GM19438 (cell line): Measurements from ENCODE around the gene RFPL3.
"Not testable (repeated sequence)": the region's sequence is repeated elsewhere in the genome, so short reads cannot be mapped to it uniquely, and the experiment has no call there.

Experiments used
- ATAC-seq: cut with Tn5 transposase; IDR thresholded peaks from one replicate; pipeline ENCODE4 v1.9.1; 2021; ENCODE audit warnings: low read depth; ENCODE audit not compliant: unreplicated experiment

RFPL3 gene

GRCh38 chr22:32348031-32348611 lies 9.5 kb upstream of the RFPL3 start:
- ATAC-seq = no peak

GRCh38 chr22:32351875-32352274 lies 5.8 kb upstream of the RFPL3 start:
- ATAC-seq = not testable (repeated sequence)

- ATAC-seq = no peak
These were observed 5.0 kb upstream of the RFPL3 start for GRCh38 chr22:32352681-32353080.

- no peak for ATAC-seq
These were observed 4.4 kb upstream of the RFPL3 start for GRCh38 chr22:32353292-32353691.

GRCh38 chr22:32353840-32354239 lies 3.8 kb upstream of the RFPL3 start:
- ATAC-seq = no peak

- no peak for ATAC-seq
These were observed 3.0 kb upstream of the RFPL3 start for GRCh38 chr22:32354360-32355351.

DNA sequence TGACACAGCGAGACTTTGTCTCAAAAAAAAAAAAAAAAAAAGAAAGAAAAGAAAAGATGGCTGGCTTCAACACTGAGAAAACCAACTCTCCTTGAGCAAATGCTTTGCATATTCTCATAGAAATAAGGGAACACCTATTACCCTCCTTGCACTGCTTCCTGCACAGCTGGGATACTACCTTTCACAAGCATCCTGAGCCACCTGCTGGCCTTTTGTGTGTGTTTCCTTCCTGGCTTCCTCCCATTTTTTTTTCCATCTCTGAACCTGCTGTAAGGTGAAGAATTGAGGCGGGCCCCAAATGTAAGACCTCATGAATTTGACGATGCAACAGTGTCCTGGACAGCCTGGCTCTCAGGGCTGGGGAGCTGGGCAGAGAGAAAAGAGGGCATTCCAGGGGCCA lies 1.9 kb upstream of the RFPL3 start:
- ATAC-seq = no peak

DNA sequence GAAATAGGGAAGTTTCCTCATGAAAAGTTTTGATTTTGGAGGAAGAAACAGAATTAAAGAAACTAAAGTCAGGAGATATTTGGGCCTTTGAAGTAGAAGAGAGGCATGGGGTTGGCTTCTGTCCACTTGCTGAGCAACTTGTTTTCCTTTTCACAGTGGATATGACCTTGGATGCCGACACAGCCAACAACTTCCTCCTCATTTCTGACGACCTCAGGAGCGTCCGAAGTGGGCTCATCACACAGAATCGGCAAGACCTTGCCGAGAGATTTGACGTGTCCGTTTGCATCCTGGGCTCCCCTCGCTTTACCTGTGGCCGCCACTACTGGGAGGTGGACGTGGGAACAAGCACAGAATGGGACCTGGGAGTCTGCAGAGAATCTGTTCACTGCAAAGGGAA lies 2.4 kb downstream of the RFPL3 start:
- ATAC-seq = not testable (repeated sequence)

DNA sequence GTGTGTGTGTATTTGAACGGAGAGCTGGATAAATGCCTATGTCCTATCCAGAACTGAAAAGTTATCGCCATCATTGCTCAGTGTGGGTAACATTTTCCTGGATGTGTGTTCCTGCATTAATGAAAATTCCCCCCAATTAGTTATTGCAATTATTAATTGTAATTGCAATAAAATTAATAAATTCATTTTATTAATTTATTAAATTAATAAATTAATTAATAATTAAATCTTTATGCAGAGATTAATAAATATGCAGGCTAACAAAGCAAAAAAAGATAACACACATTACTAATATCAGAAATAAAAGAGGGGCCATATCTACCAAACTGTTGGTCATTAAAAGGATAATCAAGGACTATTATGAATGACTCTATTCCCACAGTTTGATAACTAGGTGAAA lies 3.6 kb downstream of the RFPL3 start:
- ATAC-seq = no peak

DNA sequence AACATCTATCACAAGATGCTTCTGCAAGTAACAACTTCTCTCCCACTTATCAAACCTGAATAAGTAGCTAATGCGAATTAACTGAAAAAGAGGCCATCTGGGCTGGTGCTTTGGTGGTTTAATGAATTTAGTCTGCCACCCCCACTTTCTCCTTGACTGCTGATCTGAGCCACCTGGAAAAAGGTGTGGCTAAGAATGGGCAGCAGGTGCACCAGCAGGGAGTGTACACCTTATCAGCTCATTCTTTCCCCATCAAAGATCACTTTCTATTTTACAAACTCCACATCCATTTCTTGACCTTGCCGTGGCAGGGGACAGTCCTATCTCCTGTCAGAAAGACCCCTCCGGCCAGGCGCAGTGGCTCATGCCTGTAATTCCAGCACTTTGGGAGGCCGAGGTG lies 6.5 kb downstream of the RFPL3 start:
- ATAC-seq = no peak

GRCh38 chr22:32375678-32376450 lies 18.2 kb downstream of the RFPL3 start:
- ATAC-seq = no peak

GRCh38 chr22:32376681-32377080 lies 19.0 kb downstream of the RFPL3 start:
- no peak for ATAC-seq

- no peak for ATAC-seq
These were observed 21.1 kb downstream of the RFPL3 start for GRCh38 chr22:32378707-32379272.

DNA sequence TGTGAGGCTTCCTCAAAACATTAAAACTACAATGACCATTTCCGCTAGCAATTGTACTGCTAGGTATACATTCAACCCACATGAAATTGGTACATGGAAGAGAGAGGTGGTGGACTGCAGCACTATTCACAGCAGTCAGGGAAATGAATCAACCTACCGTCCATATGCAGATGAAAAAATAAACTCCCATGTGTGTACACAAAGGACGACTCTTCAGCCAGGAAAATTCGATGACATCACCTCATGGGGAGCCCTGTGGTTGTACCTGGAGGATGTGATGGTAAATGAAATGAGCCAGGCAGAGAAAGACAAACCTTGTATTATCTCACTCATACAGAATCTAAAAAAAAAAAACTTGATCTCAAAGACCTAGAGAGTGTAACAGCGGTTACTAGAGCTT lies 23.3 kb downstream of the RFPL3 start:
- no peak for ATAC-seq

GRCh38 chr22:32385681-32386080 lies 28.0 kb downstream of the RFPL3 start:
- no peak for ATAC-seq

- no peak for ATAC-seq
These were observed 32.0 kb downstream of the RFPL3 start for GRCh38 chr22:32389685-32390084.

- ATAC-seq = no peak
These were observed 37.4 kb downstream of the RFPL3 start for GRCh38 chr22:32395107-32395506.

GRCh38 chr22:32396255-32396654 lies 38.6 kb downstream of the RFPL3 start:
- ATAC-seq = no peak

DNA sequence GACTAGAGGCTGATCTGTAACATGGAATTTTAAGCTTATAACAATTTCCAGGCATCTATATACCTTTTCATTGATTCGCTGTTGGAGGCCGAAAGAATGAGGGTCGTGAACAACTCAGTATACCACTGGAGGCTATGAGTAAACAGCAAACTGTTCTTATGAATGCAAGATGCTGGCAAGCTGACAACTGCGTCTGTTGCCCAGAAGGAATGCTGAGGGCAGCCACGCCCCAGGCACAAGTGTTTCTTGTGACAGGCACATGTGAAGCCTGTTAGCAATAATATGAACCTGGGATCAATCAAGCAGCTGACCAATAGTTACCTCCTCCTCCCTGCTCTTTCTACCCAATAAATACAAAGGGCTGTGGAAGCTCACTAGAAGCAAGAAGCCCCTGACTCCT lies 39.1 kb downstream of the RFPL3 start:
- no peak for ATAC-seq

DNA sequence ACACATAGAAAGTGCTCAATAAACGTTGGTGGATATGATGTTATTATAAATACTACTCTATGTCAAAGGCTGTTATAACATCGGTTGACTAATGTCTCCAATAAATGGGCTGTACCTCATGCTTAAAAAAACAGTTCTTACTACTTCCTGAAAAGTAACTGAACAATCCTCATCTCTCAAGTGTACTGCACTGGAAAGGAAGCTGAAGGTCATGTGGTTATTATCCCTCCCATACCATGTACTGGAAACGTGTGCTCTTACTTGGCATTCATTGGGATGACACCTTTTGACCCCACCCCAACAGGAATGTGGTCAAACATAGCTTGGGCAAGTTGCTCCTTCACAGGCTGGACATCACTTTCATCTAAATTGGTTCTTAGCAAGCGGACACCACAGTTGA lies 43.8 kb downstream of the RFPL3 start:
- ATAC-seq = no peak

- ATAC-seq = no peak
These were observed 46.4 kb downstream of the RFPL3 start for GRCh38 chr22:32404021-32404420.
